Right lobe of liver (tissue), 4 donors: ENCODE results near the gene ZNF438.

Experiments used
- CTCF ChIP-seq, 4 donors: fragments of 200-600 bp in 3 of 4; fragments of 450-650 bp in 1 of 4; IDR thresholded peaks; one replicate each; pipeline versions ENCODE4 v1.5.1 to v1.8.0; 2016 to 2022; ENCODE audit warnings: antibody characterized with exemption in 4 of 4, mild to moderate bottlenecking in 2 of 4
- POLR2A ChIP-seq: fragments of 450-650 bp; IDR thresholded peaks from one replicate; pipeline ENCODE4 v1.6.1; 2017; ENCODE audit warnings: antibody characterized with exemption, mild to moderate bottlenecking
- donor health status: DM: no; HTN: no; CAD: no.
- donor health status: DM: no; HTN: no; CAD: no.
- donor health status: DM: no; HTN: yes; CAD: no.

DNA sequence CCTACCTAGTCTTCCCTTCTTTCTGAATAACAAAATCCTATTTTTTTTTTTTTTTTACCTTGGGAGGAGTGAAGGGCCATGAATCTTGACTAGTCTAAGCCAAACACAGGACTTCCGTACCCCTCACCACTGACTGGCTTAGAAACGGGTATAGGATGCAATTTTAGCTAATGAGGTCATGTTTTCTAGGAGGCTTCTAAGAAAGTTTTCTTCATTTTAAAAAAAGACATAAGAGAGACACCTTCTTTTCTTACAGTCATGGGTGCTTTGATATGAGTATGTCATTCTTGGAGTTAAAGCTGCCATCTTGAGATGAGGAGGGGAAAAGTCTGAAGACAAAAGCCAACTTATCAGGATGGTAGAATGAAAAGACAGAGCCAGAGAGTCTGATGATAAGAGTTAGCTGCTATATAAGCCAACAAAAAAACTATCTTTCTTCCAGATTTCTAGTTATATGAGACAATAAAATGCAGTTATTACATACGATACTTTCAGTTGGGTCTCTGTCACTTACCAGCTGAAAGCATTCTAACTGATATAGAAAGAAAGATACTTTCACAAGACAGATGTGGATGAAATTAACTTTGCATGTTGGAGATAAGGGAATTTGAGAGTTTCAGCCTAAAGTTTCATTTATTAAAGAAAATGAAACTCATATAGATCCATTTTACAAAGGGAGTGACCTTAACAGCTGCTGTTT, 34.0 kb downstream of the ZNF438 start:
- TF ChIP-seq CTCF (IDR thresholded peaks at IDR 0.05): no peak
- TF ChIP-seq POLR2A: no peak
